Panc1 (cell line): ENCODE results near the gene DNASE1L3. TPM values are rescaled to one million over a fixed set of nuclear protein-coding genes. Genes with fewer than 3 reads are reported as not detected.

ENCODE experiments used
- ATAC-seq: fragments of 200-7000 bp; cut with Tn5 transposase; 2 replicates; pipeline ENCODE4 v1.9.1; 2020; ENCODE audit warnings: mild to moderate bottlenecking, moderate library complexity
- BruUV-seq: library from RNA; stranded (reverse); fragments of 400-500 nt; replicated peaks from 2 replicates; lab custom pipeline; 2021; lab: Mats Ljungman, UMichigan
- CTCF ChIA-PET: fragments of 300-600 bp; sonication (Branson Sonifier 250); formaldehyde crosslinking; loops from one replicate; lab custom pipeline; 2022; ENCODE audit warnings: antibody characterized with exemption; lab: Charles Lee
- POLR2A ChIA-PET: fragments of 300-600 bp; sonication (Branson Sonifier 250); formaldehyde crosslinking; loops from one replicate; lab custom pipeline; 2022; ENCODE audit warnings: antibody characterized with exemption; lab: Charles Lee
- DNase-seq: peaks from one replicate; pipeline ENCODE4 v3.0.0-alpha.2; 2010; ENCODE audit warnings: low read depth, low spot score
- H3K27ac ChIP-seq: 2 replicates; pipeline ENCODE4 v1.5.1; 2011; ENCODE audit warnings: mild to moderate bottlenecking, low read length, inconsistent platforms
- H3K27me3 ChIP-seq: fragments of 200-500 bp; sonication (Bioruptor generic); 2 replicates; pipeline ENCODE4 v1.6.0; 2014; ENCODE audit warnings: low read length, inconsistent platforms; ENCODE audit not compliant: control insufficient read depth, insufficient read depth
- H3K36me3 ChIP-seq: fragments of 200-500 bp; sonication (Bioruptor generic); 2 replicates; pipeline ENCODE4 v1.5.1; 2014; ENCODE audit warnings: inconsistent platforms, mild to moderate bottlenecking, low read length, moderate library complexity; ENCODE audit not compliant: control insufficient read depth, insufficient read depth
- H3K4me1 ChIP-seq: 2 replicates; pipeline ENCODE4 v1.5.1; 2011; ENCODE audit warnings: inconsistent platforms, mild to moderate bottlenecking, low read length, moderate library complexity; ENCODE audit not compliant: control insufficient read depth, insufficient read depth
- H3K4me3 ChIP-seq, 2 experiments: 2 replicates each; pipeline ENCODE4 v1.5.1; 2011 to 2012; ENCODE audit warnings: low read depth in 2 of 2, low read length in 2 of 2, mild to moderate bottlenecking in 2 of 2, inconsistent platforms in 1 of 2, moderate library complexity in 1 of 2
- H3K9me3 ChIP-seq: fragments of 200-500 bp; sonication (Bioruptor generic); 2 replicates; pipeline ENCODE4 v1.5.1; 2014; ENCODE audit warnings: low read depth, mild to moderate bottlenecking, inconsistent platforms, low read length, moderate library complexity; ENCODE audit not compliant: control insufficient read depth, insufficient read depth
- CTCF ChIP-seq: fragments of 450-650 bp; IDR thresholded peaks from 2 replicates; pipeline ENCODE4 v1.5.1; 2017; ENCODE audit warnings: mild to moderate bottlenecking
- POLR2AphosphoS5 ChIP-seq: IDR thresholded peaks from 2 replicates; pipeline ENCODE4 v1.6.1; 2012; ENCODE audit warnings: mild to moderate bottlenecking, low read depth, low read length, moderate library complexity
- SIN3A ChIP-seq: IDR thresholded peaks from 2 replicates; pipeline ENCODE4 v1.6.1; 2012; ENCODE audit warnings: low read depth, mild to moderate bottlenecking, low read length, moderate library complexity, borderline replicate concordance; ENCODE audit not compliant: insufficient read depth
- TCF7L2 ChIP-seq: IDR thresholded peaks from 2 replicates; pipeline ENCODE4 v1.6.1; 2011; ENCODE audit warnings: mild to moderate bottlenecking, low read depth, low read length, inconsistent platforms
- in situ Hi-C: cut with HindIII; loops from 2 replicates; pipeline ENCODE4 v1.10.0; 2016; ENCODE audit warnings: low sequenced_read_pairs, low pct_unique_long_range_greater_than_20kb
- intact Hi-C: fragments of 100-400 bp; cut with micrococcal nuclease; formaldehyde crosslinking; loops from one replicate; pipeline ENCODE4 v1.10.0; 2022; ENCODE audit not compliant: unreplicated experiment
- total RNA-seq: library from RNA; stranded (reverse); gene quantifications from one replicate; pipeline ENCODE4 v1.2.1, GENCODE V29; 2021; ENCODE audit not compliant: unreplicated experiment
- TF ChIP-seq, protein P1 (sequence below), 2 experiments: IDR thresholded peaks; 2 replicates each; pipeline ENCODE4 v1.6.1; 2011 to 2012; ENCODE audit warnings: low read depth in 2 of 2, control low read depth in 1 of 2, low read length in 1 of 2, mild to moderate bottlenecking in 1 of 2, moderate library complexity in 1 of 2; ENCODE audit not compliant: insufficient read depth in 1 of 2

DNASE1L3 gene
- total RNA-seq, 1 experiment from 2014 or later, result not detected

DNA sequence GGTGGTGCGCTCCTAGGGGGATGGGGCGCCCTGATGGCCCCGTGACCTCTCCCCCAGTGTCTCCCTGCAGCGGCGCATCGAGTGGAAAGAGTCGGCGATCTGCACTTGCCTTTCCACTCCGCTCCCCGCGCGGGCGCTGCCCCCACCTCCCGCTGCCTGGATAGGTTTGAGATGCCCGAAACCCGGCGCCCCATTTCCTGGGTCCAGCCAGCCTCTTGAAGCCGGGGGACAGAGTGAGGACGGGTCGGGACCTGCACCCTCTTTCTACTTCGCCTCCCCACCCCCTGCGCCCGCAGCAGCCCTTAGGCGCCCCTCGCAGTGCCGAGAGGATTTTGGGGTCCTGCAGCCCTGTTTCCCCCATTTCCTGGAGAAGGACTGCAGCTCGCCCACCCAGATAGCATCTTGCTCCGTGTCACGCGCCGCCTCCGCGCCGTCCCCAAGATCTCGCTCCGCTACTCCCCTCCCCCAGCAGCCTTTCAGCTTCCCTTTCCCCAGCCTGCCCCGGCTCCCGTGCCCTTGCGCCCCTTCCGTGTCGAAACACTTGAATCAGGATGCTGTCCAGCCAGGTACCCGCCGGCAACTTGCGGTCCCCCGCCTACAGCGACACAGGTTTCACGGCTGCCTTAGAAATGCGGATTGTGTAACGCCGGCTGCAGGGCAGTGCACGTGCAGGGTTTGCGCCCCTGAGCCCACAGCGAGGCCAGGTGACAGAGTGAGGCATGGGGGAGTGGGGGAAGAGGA is 27.3 kb upstream of the DNASE1L3 start:
- ChIA-PET CTCF (interaction anchor here (0.7 kb wide), 1 partner anchor 212 kb away, joined by 14 read pairs; no protein-coding TSS in a partner anchor), POLR2A (no interaction called here)

GRCh38 chr3:58237238-58237940 is 26.6 kb upstream of the DNASE1L3 start, which contains the start of gene ABHD6:
Gene ABHD6 (plus strand): TSS chr3:58237792. CDS start chr3:58256587, 18,795 bp downstream.
- DNase-seq, result no peak
- peak within 1 kb of the TSS; percentile 82 for H3K27ac ChIP-seq
- peak within 1 kb of the TSS; percentile 77 to 78 for H3K4me3 ChIP-seq
- H3K9me3 ChIP-seq, result no peaks in the 10 kb centered on the region
- no peak for TF ChIP-seq TCF7L2
- TF ChIP-seq, protein P1, sequence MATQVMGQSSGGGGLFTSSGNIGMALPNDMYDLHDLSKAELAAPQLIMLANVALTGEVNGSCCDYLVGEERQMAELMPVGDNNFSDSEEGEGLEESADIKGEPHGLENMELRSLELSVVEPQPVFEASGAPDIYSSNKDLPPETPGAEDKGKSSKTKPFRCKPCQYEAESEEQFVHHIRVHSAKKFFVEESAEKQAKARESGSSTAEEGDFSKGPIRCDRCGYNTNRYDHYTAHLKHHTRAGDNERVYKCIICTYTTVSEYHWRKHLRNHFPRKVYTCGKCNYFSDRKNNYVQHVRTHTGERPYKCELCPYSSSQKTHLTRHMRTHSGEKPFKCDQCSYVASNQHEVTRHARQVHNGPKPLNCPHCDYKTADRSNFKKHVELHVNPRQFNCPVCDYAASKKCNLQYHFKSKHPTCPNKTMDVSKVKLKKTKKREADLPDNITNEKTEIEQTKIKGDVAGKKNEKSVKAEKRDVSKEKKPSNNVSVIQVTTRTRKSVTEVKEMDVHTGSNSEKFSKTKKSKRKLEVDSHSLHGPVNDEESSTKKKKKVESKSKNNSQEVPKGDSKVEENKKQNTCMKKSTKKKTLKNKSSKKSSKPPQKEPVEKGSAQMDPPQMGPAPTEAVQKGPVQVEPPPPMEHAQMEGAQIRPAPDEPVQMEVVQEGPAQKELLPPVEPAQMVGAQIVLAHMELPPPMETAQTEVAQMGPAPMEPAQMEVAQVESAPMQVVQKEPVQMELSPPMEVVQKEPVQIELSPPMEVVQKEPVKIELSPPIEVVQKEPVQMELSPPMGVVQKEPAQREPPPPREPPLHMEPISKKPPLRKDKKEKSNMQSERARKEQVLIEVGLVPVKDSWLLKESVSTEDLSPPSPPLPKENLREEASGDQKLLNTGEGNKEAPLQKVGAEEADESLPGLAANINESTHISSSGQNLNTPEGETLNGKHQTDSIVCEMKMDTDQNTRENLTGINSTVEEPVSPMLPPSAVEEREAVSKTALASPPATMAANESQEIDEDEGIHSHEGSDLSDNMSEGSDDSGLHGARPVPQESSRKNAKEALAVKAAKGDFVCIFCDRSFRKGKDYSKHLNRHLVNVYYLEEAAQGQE (IDR thresholded peaks at IDR 0.05; ENCODE audit: insufficient read depth in 1 of 2, low read depth in 2 of 2, low read length in 1 of 2), result 0 out of 4 replicates have a peak, but pooled peaks of 1 of the 2 experiments have one; percentile 13
- TF ChIP-seq CTCF, result peak; percentile 64
- no peak for TF ChIP-seq POLR2AphosphoS5
- TF ChIP-seq SIN3A, result no peak
- CTCF ChIA-PET, result interaction anchor here (0.7 kb wide), 1 partner anchor 211 kb away, joined by 14 read pairs; no protein-coding TSS in a partner anchor
- intact Hi-C loops, result no loop called here
- peak; percentile 93 for ATAC-seq
- no peaks in the 10 kb centered on the region for H3K27me3 ChIP-seq
- H3K36me3 ChIP-seq, result no peaks in the 10 kb centered on the region; the same call in 1 of the 2 replicates
- in situ Hi-C loops, result no loop called here
- POLR2A ChIA-PET, result no interaction called here
- BruUV-seq, result no TSS peak
- peaks cover 3% of the 10 kb centered on the region for H3K4me1 ChIP-seq

More for the DNA sequence above, 27.3 kb upstream of the DNASE1L3 start:
- Histone ChIP-seq H3K4me1 (peaks cover 3% of the 10 kb centered on the region), H3K27me3 (no peaks in the 10 kb centered on the region), H3K4me3 (peak overlapping the region; percentile 77 to 78), H3K36me3 (no peaks in the 10 kb centered on the region; the same call in 1 of the 2 replicates), H3K27ac (peak overlapping the region; percentile 59), H3K9me3 (no peaks in the 10 kb centered on the region)
- intact Hi-C loops, result no loop called here
- peak; percentile 69; the same call in 1 of the 2 replicates for ATAC-seq
- no TSS peak for BruUV-seq
- TF ChIP-seq TCF7L2 (no peak), CTCF (no peak), SIN3A (no peak), POLR2AphosphoS5 (no peak)
- TF ChIP-seq, protein P1 (IDR thresholded peaks at IDR 0.05; ENCODE audit: insufficient read depth in 1 of 2, low read depth in 2 of 2, low read length in 1 of 2), result no peak
- in situ Hi-C loops, result no loop called here
- no peak for DNase-seq
